Medulla oblongata (tissue), 1 donor: ENCODE results near the gene RNF8.
"Not testable (repeated sequence)": the region's sequence is repeated elsewhere in the genome, so short reads cannot be mapped to it uniquely, and the experiment has no call there.

ENCODE experiments used
- DNase-seq: peaks from one replicate; pipeline ENCODE4 v3.0.0-alpha.2; 2015; ENCODE audit errors: extremely low spot score

The RNF8 gene

GRCh38 chr6:37443216-37443542 lies 89.4 kb downstream of the RNF8 start:
- not testable (repeated sequence) for DNase-seq
